OCI-LY1 (cell line): ENCODE measurements around the gene GPRIN3.
A peak's percentile ranks its signal among the peaks of the same experiment; 100 is the strongest.

ENCODE experiments used
- H2AFZ ChIP-seq: fragments of 200-600 bp; sonication (generic), shearing (Covaris generic); 2 replicates; pipeline ENCODE4 v1.6.0; 2014; ENCODE audit warnings: antibody characterized with exemption, mild to moderate bottlenecking, low read length
- H3F3A ChIP-seq: fragments of 200-600 bp; sonication (generic), shearing (Covaris generic); 2 replicates; pipeline ENCODE4 v1.6.0; 2014; ENCODE audit warnings: mild to moderate bottlenecking, antibody characterized with exemption, low read length, moderate library complexity; ENCODE audit not compliant: insufficient read depth
- H3K27ac ChIP-seq: fragments of 200-600 bp; sonication (generic); 2 replicates; pipeline ENCODE4 v1.5.1; 2014; ENCODE audit warnings: low read length, mixed run types, mild to moderate bottlenecking, low read depth; ENCODE audit not compliant: poor library complexity, severe bottlenecking
- H3K27me3 ChIP-seq: fragments of 200-600 bp; sonication (generic); 2 replicates; pipeline ENCODE4 v1.6.0; 2014; ENCODE audit warnings: antibody characterized with exemption, mild to moderate bottlenecking, low read length, moderate library complexity; ENCODE audit not compliant: insufficient read depth
- H3K36me3 ChIP-seq: fragments of 200-600 bp; sonication (generic); 2 replicates; pipeline ENCODE4 v1.6.1; 2014; ENCODE audit warnings: mild to moderate bottlenecking, antibody characterized with exemption, low read length, moderate library complexity, mixed read lengths; ENCODE audit not compliant: insufficient read depth
- H3K4me1 ChIP-seq: fragments of 200-600 bp; sonication (generic); 2 replicates; pipeline ENCODE4 v1.5.1; 2014; ENCODE audit warnings: mild to moderate bottlenecking, low read length, moderate library complexity; ENCODE audit not compliant: insufficient read depth, severe bottlenecking
- H3K4me2 ChIP-seq: fragments of 200-600 bp; sonication (generic), shearing (Covaris generic); 2 replicates; pipeline ENCODE4 v1.6.1; 2014; ENCODE audit warnings: low read length
- H3K4me3 ChIP-seq: fragments of 200-600 bp; sonication (generic); 2 replicates; pipeline ENCODE4 v1.5.1; 2014; ENCODE audit warnings: low read length, low read depth, mild to moderate bottlenecking, mixed read lengths; ENCODE audit not compliant: poor library complexity, severe bottlenecking
- H3K79me2 ChIP-seq: fragments of 200-600 bp; shearing (Covaris generic); 2 replicates; pipeline ENCODE4 v1.6.1; 2016; ENCODE audit warnings: mixed run types, low read length, mixed read lengths; ENCODE audit not compliant: insufficient read depth
- H3K9ac ChIP-seq: fragments of 200-600 bp; sonication (generic), shearing (Covaris generic); 2 replicates; pipeline ENCODE4 v1.6.1; 2014; ENCODE audit warnings: mild to moderate bottlenecking, low read length, mixed read lengths
- H3K9me2 ChIP-seq: fragments of 200-600 bp; sonication (generic), shearing (Covaris generic); 2 replicates; pipeline ENCODE4 v1.6.1; 2014; ENCODE audit warnings: low read depth, mild to moderate bottlenecking, low read length, mixed read lengths
- H3K9me3 ChIP-seq: fragments of 200-600 bp; shearing (Covaris generic); 2 replicates; pipeline ENCODE4 v1.6.1; 2014; ENCODE audit warnings: low read length, mixed read lengths
- H4K20me1 ChIP-seq: fragments of 200-600 bp; sonication (generic), shearing (Covaris generic); 2 replicates; pipeline ENCODE4 v1.6.0; 2016; ENCODE audit warnings: mild to moderate bottlenecking, low read length; ENCODE audit not compliant: insufficient read depth
- EZH2 ChIP-seq: fragments of 200-600 bp; sonication (generic), shearing (Covaris generic); IDR thresholded peaks from 2 replicates; pipeline ENCODE4 v1.8.0; 2017; ENCODE audit warnings: borderline replicate concordance, mixed run types, mild to moderate bottlenecking, antibody characterized with exemption, low read length, moderate library complexity, mixed read lengths
- TF ChIP-seq, protein P1 (sequence below): fragments of 200-600 bp; sonication (generic), shearing (Covaris generic); IDR thresholded peaks from 2 replicates; pipeline ENCODE4 v1.5.1; 2017; ENCODE audit warnings: mild to moderate bottlenecking, antibody characterized with exemption, low read length, moderate library complexity, mixed read lengths

GPRIN3 gene

DNA sequence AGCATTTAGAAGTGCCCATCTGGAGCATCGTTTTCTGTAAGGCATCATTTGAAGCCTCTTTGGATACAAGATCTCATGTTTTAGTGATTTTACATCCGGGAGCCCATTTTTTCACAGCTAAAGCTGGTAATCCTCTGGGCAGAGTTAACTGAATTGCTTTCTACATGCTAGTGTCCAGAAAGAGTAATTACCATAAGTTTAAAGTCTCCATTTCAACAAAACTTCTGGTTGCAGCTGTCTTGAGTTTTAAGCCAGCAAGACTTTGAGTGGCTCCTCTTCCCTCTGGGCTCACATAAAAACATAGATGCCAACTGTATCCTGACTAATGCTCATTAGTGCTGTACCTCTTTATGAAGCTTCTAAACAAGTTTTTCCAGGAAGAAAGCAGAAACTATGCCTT, 65.4 kb downstream of the GPRIN3 start:
- Histone ChIP-seq H3K4me3 (no peak overlapping the region), H3K9ac (no peak overlapping the region), H3K36me3 (no peaks in the 10 kb centered on the region), H3F3A (no peaks in the 10 kb centered on the region), H3K27me3 (no peaks in the 10 kb centered on the region), H2AFZ (no peak overlapping the region), H4K20me1 (no peaks in the 10 kb centered on the region), H3K9me3 (no peaks in the 10 kb centered on the region), H3K9me2 (no peaks in the 10 kb centered on the region), H3K27ac (no peak overlapping the region), H3K79me2 (no peaks in the 10 kb centered on the region), H3K4me1 (peaks cover 10% of the 10 kb centered on the region), H3K4me2 (no peak overlapping the region)
- TF ChIP-seq, protein P1, sequence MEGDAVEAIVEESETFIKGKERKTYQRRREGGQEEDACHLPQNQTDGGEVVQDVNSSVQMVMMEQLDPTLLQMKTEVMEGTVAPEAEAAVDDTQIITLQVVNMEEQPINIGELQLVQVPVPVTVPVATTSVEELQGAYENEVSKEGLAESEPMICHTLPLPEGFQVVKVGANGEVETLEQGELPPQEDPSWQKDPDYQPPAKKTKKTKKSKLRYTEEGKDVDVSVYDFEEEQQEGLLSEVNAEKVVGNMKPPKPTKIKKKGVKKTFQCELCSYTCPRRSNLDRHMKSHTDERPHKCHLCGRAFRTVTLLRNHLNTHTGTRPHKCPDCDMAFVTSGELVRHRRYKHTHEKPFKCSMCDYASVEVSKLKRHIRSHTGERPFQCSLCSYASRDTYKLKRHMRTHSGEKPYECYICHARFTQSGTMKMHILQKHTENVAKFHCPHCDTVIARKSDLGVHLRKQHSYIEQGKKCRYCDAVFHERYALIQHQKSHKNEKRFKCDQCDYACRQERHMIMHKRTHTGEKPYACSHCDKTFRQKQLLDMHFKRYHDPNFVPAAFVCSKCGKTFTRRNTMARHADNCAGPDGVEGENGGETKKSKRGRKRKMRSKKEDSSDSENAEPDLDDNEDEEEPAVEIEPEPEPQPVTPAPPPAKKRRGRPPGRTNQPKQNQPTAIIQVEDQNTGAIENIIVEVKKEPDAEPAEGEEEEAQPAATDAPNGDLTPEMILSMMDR: no peak
- no peak for TF ChIP-seq EZH2

DNA sequence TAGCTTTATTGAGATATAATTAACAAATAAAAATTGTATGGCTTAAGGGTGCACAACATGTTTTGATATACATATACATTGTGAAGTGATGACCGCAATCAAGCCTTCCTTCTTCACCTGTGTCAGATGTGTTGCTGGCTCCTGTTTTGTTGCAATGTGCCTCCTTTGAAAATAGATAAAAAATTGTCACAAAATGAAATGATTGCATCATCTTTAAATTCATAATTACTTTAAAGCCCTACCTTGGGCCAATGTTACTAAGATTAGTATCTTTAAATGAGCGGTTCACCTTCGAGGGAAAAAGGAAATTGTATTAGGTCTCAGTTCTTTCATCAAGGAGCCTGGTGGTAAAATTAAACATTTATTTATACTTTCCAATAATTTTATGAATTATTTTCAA, 77.3 kb downstream of the GPRIN3 start:
- Histone ChIP-seq H3K9me2 (no peaks in the 10 kb centered on the region), H3K79me2 (no peaks in the 10 kb centered on the region), H3K36me3 (no peaks in the 10 kb centered on the region), H3K4me2 (no peak overlapping the region), H3F3A (no peaks in the 10 kb centered on the region), H2AFZ (no peak overlapping the region), H3K4me3 (no peak overlapping the region), H3K27ac (no peak overlapping the region), H3K4me1 (no peaks in the 10 kb centered on the region), H3K9ac (no peak overlapping the region), H3K27me3 (no peaks in the 10 kb centered on the region), H4K20me1 (no peaks in the 10 kb centered on the region), H3K9me3 (no peaks in the 10 kb centered on the region)
- TF ChIP-seq, protein P1: no peak
- TF ChIP-seq EZH2: no peak

DNA sequence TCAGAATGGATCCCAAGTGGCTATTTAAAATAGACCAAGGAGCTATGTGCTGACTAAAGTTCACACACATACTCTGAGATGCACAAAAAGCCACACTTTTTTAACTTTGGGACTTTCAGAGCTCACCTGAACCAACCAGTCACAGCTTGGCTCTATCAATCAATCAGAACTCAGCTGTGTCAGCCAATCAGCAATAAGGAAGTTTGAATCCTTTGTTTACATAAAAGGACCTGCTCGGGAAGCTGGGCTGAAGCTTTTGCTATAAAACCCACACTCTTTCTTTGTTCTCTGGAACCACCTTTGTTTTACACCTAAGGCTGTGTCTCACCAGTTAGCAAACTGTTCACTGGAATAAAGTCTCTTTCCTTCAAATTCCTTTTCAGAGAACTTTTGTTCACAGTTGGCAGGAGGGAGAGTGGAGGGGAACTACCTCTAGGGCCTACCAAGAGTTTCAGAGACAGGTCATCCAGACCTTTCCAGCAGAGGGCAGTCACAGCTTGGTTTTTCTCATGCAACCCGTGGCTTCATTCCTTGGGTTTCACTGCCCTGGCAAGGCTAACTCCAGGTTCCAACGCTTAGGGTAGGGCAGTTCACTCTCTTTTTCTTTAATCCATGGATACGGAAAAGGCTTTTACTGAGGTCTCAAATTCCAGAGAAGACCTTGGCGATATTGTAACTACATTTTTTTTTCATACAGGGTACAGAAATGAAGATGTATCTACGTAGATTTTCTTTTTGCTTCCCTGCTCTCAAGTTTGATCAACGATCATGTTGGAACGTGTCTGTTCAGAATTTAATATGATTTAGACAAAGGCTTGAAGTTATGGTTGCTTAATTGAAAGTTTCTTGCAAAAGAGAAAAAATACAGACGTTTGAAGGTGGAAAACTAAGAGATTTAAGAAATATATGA, 80.7 kb downstream of the GPRIN3 start:
- Histone ChIP-seq H3K9me3 (no peaks in the 10 kb centered on the region), H3K4me3 (no peak overlapping the region), H3K9me2 (no peaks in the 10 kb centered on the region), H3K27me3 (no peaks in the 10 kb centered on the region), H4K20me1 (no peaks in the 10 kb centered on the region), H3K4me2 (no peak overlapping the region), H3K4me1 (no peaks in the 10 kb centered on the region), H2AFZ (no peak overlapping the region), H3K36me3 (no peaks in the 10 kb centered on the region), H3F3A (no peaks in the 10 kb centered on the region), H3K9ac (no peak overlapping the region), H3K79me2 (no peaks in the 10 kb centered on the region), H3K27ac (no peak overlapping the region)
- no peak for TF ChIP-seq EZH2
- TF ChIP-seq, protein P1: peak; percentile 76
